GM18873 (cell line): Measurements from ENCODE around the gene PDE4D.
"Not testable (repeated sequence)": the region's sequence is repeated elsewhere in the genome, so short reads cannot be mapped to it uniquely, and the experiment has no call there.

Source experiments
- ATAC-seq: cut with Tn5 transposase; IDR thresholded peaks from one replicate; pipeline ENCODE4 v1.9.1; 2021; ENCODE audit warnings: mild to moderate bottlenecking, moderate library complexity, moderate number of reproducible peaks; ENCODE audit not compliant: unreplicated experiment, low FRiP score

The PDE4D gene

GRCh38 chr5:59412428-59412827, 481.1 kb downstream of the PDE4D start:
- no peak for ATAC-seq

GRCh38 chr5:59408997-59409396, 484.5 kb downstream of the PDE4D start:
- ATAC-seq = not testable (repeated sequence)

- ATAC-seq = no peak
Observed at GRCh38 chr5:59407967-59408366, 485.6 kb downstream of the PDE4D start.

- no peak for ATAC-seq
Observed at GRCh38 chr5:59401637-59402036, 491.9 kb downstream of the PDE4D start.

GRCh38 chr5:59394956-59395355, 498.6 kb downstream of the PDE4D start:
- not testable (repeated sequence) for ATAC-seq

GRCh38 chr5:59393585-59394420, 499.7 kb downstream of the PDE4D start:
- ATAC-seq = no peak

- no peak for ATAC-seq
Observed at GRCh38 chr5:59391576-59391975, 501.9 kb downstream of the PDE4D start.

- no peak for ATAC-seq
Observed at GRCh38 chr5:59390989-59391388, 502.5 kb downstream of the PDE4D start.

GRCh38 chr5:59390074-59390659, 503.4 kb downstream of the PDE4D start:
- ATAC-seq = no peak

- ATAC-seq = no peak
Observed at GRCh38 chr5:59387127-59387526, 506.4 kb downstream of the PDE4D start.

GRCh38 chr5:59385700-59386099, 507.8 kb downstream of the PDE4D start:
- ATAC-seq = no peak

GRCh38 chr5:59380350-59380951, 513.1 kb downstream of the PDE4D start:
- ATAC-seq = peak; percentile 98

GRCh38 chr5:59374036-59374435, 519.5 kb downstream of the PDE4D start:
- not testable (repeated sequence) for ATAC-seq

GRCh38 chr5:59371525-59372127, 521.9 kb downstream of the PDE4D start:
- ATAC-seq = no peak

GRCh38 chr5:59368951-59369350, 524.6 kb downstream of the PDE4D start:
- no peak for ATAC-seq

- ATAC-seq = no peak
Observed at GRCh38 chr5:59367791-59368394, 525.6 kb downstream of the PDE4D start.

- ATAC-seq = no peak
Observed at GRCh38 chr5:59366784-59367183, 526.7 kb downstream of the PDE4D start.

GRCh38 chr5:59362438-59362837, 531.1 kb downstream of the PDE4D start:
- ATAC-seq = no peak

GRCh38 chr5:59361454-59361853, 532.1 kb downstream of the PDE4D start:
- no peak for ATAC-seq

GRCh38 chr5:59360130-59360555, 533.4 kb downstream of the PDE4D start:
- no peak for ATAC-seq
